GM18909 (cell line): ENCODE data around the gene VPS35L.

Source experiments
- ATAC-seq: cut with Tn5 transposase; IDR thresholded peaks from one replicate; pipeline ENCODE4 v1.9.1; 2021; ENCODE audit warnings: mild to moderate bottlenecking; ENCODE audit not compliant: unreplicated experiment, poor library complexity

The VPS35L gene

DNA sequence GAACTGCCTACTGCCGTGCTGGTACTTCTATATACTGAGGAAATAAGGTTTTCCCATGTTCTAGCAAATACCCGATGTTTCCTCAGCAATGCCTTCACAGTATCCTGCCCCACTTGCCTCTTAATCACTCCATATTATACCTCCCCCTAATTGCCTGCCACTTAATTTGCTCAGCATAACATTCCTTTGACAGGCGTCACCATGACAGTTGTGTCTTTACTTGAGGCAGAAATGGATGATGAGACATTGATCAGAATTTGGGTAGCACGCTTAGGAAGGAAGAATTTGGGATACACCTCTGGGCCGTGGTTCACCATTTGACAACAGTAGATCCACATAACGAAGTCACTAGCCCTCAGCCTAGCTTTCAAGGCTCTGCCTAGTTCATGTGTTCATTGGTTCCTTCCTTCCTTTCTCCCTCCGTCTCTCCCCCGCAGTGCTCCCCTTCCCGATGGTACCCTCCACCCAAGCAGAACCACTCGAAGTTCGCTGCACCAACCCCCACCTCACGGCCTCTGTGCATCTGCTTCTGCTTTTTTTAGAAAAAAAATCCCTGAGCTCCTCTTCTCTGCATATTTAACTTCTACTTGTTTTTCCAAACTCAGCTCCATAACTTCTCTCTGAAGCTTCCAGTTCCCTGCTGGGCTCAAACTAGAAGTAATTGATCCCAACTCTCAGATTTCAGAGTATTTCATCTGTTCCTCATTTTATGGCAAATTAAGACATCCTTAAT, 182.0 kb downstream of the VPS35L start:
- no peak for ATAC-seq

DNA sequence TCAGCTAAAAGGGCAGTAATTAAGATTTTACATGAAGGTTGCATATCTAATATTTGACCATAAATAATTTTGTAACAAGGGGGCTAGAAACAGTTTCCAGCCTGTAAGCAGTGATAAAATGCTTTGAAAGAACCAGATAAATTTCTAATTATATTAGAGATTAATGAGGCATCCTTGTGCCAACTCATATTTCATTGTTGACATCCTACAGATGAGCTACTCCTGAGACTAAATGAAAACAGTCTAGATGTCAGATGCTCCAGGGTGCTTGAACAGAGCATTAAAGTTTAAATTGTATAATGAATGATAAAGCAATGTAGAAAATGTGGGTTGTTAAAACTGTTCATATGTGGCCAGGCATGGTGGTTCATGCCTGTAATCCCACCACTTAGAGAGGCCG, 185.9 kb downstream of the VPS35L start:
- no peak for ATAC-seq

DNA sequence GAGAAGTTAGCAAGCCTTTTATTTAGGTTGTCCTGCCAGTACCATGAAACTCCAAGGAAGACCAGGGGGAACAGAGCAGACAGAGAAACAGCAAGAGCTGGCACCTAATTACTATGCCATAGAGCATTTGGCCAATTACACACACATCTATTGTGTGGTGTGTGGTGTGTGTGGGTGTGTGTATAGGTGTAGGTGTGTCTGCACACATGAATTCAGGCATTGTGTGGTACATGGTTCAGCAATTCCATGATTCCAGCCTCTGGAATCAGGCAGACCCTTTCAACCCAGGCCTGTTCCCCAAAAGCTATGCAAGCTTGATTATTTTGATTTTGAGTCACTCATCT, 188.3 kb downstream of the VPS35L start:
- ATAC-seq: no peak

DNA sequence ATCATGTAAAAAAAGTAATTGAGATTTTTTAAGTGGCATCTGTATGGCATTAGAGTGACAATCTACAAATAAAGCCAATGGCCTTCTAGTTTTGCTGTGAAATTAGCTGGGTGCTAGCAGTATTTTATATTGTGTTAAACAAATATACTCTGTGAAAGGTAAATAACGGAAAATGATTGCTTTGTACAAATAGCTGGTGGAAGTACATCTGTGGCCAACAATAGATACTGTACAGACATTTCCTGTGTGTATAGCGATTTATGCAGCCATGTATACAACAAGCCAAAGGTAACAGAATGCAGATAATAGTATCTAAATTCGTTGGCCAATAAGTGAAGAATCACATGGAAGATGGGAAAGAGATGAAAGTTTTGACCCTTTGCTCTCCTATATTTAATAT, 189.2 kb downstream of the VPS35L start:
- no peak for ATAC-seq

DNA sequence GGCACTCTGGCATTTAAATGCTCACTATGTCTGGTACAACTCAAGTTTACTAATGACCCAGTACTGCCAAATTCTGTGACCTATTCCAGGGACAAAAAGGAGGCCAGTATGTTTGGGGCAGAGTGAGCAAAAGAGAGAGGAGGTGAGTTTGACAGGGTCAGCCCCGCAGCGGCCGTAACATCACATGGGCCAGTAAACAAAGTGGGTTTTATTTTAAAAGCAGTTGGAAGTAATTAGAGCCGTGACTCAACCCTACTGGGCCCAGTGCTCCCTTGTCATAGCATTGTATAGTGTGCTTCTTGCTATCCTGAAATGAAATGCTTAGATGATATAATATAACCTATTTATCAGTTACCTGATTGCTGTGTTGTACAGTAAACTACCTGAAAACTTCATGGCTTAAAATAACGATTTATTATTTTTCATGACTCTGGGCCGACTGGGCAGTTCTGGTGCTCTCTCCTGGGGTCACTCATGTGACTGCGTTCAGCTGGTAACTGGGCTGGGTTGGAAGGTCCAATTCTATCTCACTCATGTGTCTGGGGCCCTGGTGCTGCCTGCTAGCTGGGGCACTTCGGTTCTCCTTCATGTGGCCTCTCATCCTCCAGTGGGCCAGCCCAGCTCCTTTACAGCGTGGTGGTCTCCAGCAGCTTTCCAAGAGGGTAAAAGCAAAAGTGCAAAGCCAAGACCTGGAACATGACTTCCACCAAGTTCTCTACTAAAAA, 189.9 kb downstream of the VPS35L start:
- no peak for ATAC-seq

DNA sequence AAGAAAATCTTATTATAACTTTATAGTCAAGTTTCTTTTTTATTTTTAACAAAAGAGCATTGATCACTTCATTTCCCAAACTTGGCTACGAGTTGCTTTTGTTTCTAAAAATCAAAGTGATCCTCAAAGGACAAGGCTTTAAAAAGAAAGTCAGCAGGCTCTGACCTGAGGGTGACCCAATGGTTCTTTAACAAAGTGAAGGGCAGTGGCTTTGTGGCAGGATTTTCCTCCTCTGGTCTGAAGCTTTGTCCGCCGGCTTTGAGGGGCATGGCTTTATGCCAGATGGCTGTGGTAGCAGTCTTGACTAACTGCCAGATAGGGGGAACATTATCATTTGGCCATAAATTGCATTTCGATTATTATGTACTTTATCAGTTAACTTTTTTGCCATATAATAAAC, 191.1 kb downstream of the VPS35L start:
- no peak for ATAC-seq

DNA sequence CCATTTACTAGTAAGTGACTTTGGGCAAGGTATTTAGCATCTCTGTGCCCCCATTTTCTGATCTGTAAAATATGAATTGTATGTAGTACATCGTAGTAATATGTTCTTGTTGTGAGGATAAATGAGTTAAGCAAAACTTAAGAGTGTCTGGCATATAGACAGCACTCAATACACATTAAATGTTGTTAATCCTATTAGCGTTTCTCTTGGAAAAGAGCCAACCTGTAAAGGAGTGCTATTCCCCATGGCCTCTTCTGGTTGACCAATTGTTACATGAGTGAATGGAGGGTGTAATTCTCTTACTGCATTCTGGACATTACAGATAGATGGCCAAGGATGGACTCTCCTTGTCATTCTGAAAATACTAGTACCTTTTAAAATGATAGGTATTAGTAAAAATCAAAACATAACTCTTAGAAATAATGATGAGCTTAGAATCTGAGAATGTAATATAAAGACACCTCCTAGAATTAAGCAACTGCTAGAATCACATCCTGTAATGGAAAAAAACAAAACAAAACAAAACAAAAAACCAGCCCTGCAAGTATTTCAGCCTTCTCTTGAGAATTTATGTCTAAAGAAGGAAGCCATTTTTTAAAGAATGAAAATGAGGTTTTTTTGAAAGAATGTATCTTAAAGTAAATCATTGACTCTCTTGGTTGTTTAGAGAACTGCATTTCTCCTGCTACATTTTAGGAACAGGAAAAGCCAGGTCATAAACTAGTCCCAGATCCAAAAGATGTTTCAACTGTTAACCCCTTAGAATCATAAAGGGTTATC, 193.1 kb downstream of the VPS35L start:
- no peak for ATAC-seq

DNA sequence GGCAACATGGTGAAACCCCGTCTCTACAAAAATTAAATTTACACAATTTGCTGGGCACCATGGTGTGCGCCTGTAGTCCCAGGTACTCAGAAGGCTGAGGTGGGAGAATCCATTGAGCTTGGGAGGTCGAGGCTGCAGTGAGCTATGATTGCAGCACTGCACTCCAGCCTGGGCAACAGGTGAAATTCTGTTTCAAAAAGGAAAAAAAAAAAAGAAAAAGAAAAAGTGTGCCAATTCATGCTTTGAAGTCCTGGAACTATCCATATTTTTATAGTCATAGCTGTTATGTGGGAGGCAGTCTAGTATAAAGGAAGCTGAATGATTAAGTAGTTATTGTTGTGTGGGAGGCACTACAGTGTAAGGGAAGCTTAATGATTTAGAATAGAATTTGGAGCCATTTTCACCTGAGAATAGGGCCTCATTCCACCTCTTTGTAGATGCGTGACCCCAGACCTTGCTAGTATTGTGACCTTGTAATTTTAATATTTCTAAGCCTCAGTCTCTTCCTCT, 194.1 kb downstream of the VPS35L start:
- no peak for ATAC-seq
